HepG2 (cell line): ENCODE data around the gene RILPL1. TPM values are rescaled to one million over a fixed set of nuclear protein-coding genes. Genes with fewer than 3 reads are reported as not detected.

Experiments
- FOXJ3 ChIP-seq: sonication (generic); formaldehyde crosslinking; IDR thresholded peaks from 2 replicates; pipeline ENCODE4 v1.4.0; 2020; ENCODE audit warnings: missing genetic modification reagents, mild to moderate bottlenecking, borderline replicate concordance
- FOXO4 ChIP-seq: sonication (generic); formaldehyde crosslinking; conservative IDR thresholded peaks from 2 replicates; pipeline ENCODE4 v1.8.1; 2023; ENCODE audit warnings: missing genetic modification reagents
- FOXP4 ChIP-seq: sonication (generic); formaldehyde crosslinking; IDR thresholded peaks from 2 replicates; pipeline ENCODE4 v1.4.0; 2020; ENCODE audit warnings: missing genetic modification reagents
- HNRNPL ChIP-seq: fragments of 200-400 bp; formaldehyde crosslinking; IDR thresholded peaks from 2 replicates; pipeline ENCODE4 v1.6.1; 2017; ENCODE audit warnings: mild to moderate bottlenecking, low read depth, low read length
- IKZF5 ChIP-seq: IDR thresholded peaks from 2 replicates; pipeline ENCODE4 v1.6.1; 2018; ENCODE audit warnings: missing genetic modification reagents, mild to moderate bottlenecking, missing compliant biosample characterization
- MLXIP ChIP-seq: sonication (generic); formaldehyde crosslinking; IDR thresholded peaks from 2 replicates; pipeline ENCODE4 v1.9.0; 2021; ENCODE audit warnings: missing genetic modification reagents, borderline replicate concordance
- REPIN1 ChIP-seq: sonication (generic); formaldehyde crosslinking; IDR thresholded peaks from 2 replicates; pipeline ENCODE4 v1.8.0; 2022; ENCODE audit warnings: missing genetic modification reagents, low read depth, mild to moderate bottlenecking, borderline replicate concordance
- SOX5 ChIP-seq: IDR thresholded peaks from 2 replicates; pipeline ENCODE4 v1.6.1; 2016; ENCODE audit warnings: borderline replicate concordance
- ZBTB26 ChIP-seq: IDR thresholded peaks from 2 replicates; pipeline ENCODE4 v1.6.1; 2016; ENCODE audit warnings: missing compliant biosample characterization, missing genetic modification reagents, borderline replicate concordance
- ZMAT5 ChIP-seq: sonication (generic); formaldehyde crosslinking; IDR thresholded peaks from 2 replicates; pipeline ENCODE4 v1.5.0; 2020; ENCODE audit warnings: mild to moderate bottlenecking, low read depth, missing genetic modification reagents, borderline replicate concordance
- ZNF263 ChIP-seq: sonication (generic); formaldehyde crosslinking; IDR thresholded peaks from 2 replicates; pipeline ENCODE4 v1.4.0; 2020; ENCODE audit warnings: missing genetic modification reagents
- ZNF431 ChIP-seq: sonication (generic); formaldehyde crosslinking; IDR thresholded peaks from 2 replicates; pipeline ENCODE4 v1.9.0; 2022; ENCODE audit warnings: missing genetic modification reagents, low read depth, mild to moderate bottlenecking, borderline replicate concordance
- ZNF773 ChIP-seq: sonication (generic); formaldehyde crosslinking; IDR thresholded peaks from 2 replicates; pipeline ENCODE4 v1.4.0; 2020; ENCODE audit warnings: missing genetic modification reagents, borderline replicate concordance
- ZNF816 ChIP-seq: sonication (generic); formaldehyde crosslinking; IDR thresholded peaks from 2 replicates; pipeline ENCODE4 v1.8.0; 2022; ENCODE audit warnings: missing genetic modification reagents, mild to moderate bottlenecking, borderline replicate concordance
- ZSCAN25 ChIP-seq: sonication (generic); formaldehyde crosslinking; IDR thresholded peaks from 2 replicates; pipeline ENCODE4 v1.8.0; 2022; ENCODE audit warnings: mild to moderate bottlenecking, missing genetic modification reagents
- ZZZ3 ChIP-seq: sonication (generic); formaldehyde crosslinking; IDR thresholded peaks from 2 replicates; pipeline ENCODE4 v1.4.0; 2020; ENCODE audit warnings: missing genetic modification reagents, mild to moderate bottlenecking, borderline replicate concordance
- polyA plus RNA-seq, 8 experiments: library from polyadenylated mRNA; depleted of rRNA in 3 of 8; stranded (reverse) in 7 of 8; unstranded in 1 of 8; fragments of >200 nt; fragmentation: Illumina TruSeq in 4 of 8; extraction: Trizol in 4 of 8; gene quantifications; 2 replicates each; pipeline versions ENCODE4 v1.2.1 to v1.2.3, GENCODE V29; 2011 to 2016; ENCODE audit warnings: low read depth in 4 of 8, missing spikeins in 1 of 8, mixed read lengths in 1 of 8; ENCODE audit not compliant: insufficient read depth in 1 of 8
- total RNA-seq, 5 experiments: library from RNA; depleted of rRNA; stranded (reverse); fragments of >200 nt; fragmentation: Illumina TruSeq; extraction: Trizol; gene quantifications; 2 replicates each; pipeline ENCODE4 v1.2.3, GENCODE V29; 2016; ENCODE audit warnings: low read depth in 1 of 5

The RILPL1 gene
- total and polyA plus RNA-seq, 2 of the 13 experiments (the other 11 are each of a cell fraction or from before 2014, with no cell fraction given) = 5.8 to 28.4 TPM

- TF ChIP-seq FOXP4 (CRISPR knock-in tag) = 0 out of 2 replicates have a peak, but pooled peaks have one; percentile 22
- TF ChIP-seq ZZZ3 = peak; percentile 75; the same call in 1 of the 2 replicates
- 0 out of 2 replicates have a peak, but pooled peaks have one; percentile 83 for TF ChIP-seq FOXO4
- TF ChIP-seq ZBTB26 (CRISPR knock-in tag) = 0 out of 2 replicates have a peak, but pooled peaks have one; percentile 64
- TF ChIP-seq ZNF431 = peak; percentile 78; the same call in 1 of the 2 replicates
- TF ChIP-seq HNRNPL = no peak
- no peak for TF ChIP-seq ZMAT5 (CRISPR knock-in tag)
- TF ChIP-seq SOX5 = no peak
- TF ChIP-seq MLXIP (CRISPR knock-in tag) = no peak
- TF ChIP-seq ZSCAN25 (CRISPR knock-in tag) = no peak
- TF ChIP-seq REPIN1 (CRISPR knock-in tag) = peak; percentile 66; the same call in 1 of the 2 replicates
- TF ChIP-seq FOXJ3 (CRISPR knock-in tag) = no peak
- no peak for TF ChIP-seq IKZF5 (CRISPR knock-in tag)
- TF ChIP-seq ZNF816 (CRISPR knock-in tag) = no peak
- peak; percentile 71; the same call in 1 of the 2 replicates for TF ChIP-seq ZNF773 (CRISPR knock-in tag)
- TF ChIP-seq ZNF263 (CRISPR knock-in tag) = peak; percentile 73
Observed at GRCh38 chr12:123532808-123533649, 490 bp downstream of the RILPL1 start (continued).
